Fibroblast of villous mesenchyme (primary cell): ENCODE measurements around the gene DKC1. TPM values are rescaled to one million over a fixed set of nuclear protein-coding genes. Genes with fewer than 3 reads are reported as not detected.
A peak's percentile ranks its signal among the peaks of the same experiment; 100 is the strongest.
"Not testable (repeated sequence)": the region's sequence is repeated elsewhere in the genome, so short reads cannot be mapped to it uniquely, and the experiment has no call there.

Source experiments
- DNase-seq: peaks from one replicate; pipeline ENCODE4 v3.0.0-alpha.2; 2010; ENCODE audit warnings: low read depth
- H3K4me3 ChIP-seq: 2 replicates; pipeline ENCODE4 v1.5.1; 2011; ENCODE audit warnings: low read depth, mild to moderate bottlenecking, low read length
- CTCF ChIP-seq: IDR thresholded peaks from 2 replicates; pipeline ENCODE4 v1.5.1; 2012; ENCODE audit warnings: low read depth, mild to moderate bottlenecking, low read length; ENCODE audit not compliant: insufficient read depth
- small RNA-seq: library from RNA; depleted of rRNA; stranded (forward); fragments of <200 nt; gene quantifications from one replicate; pipeline ENCODE3, GENCODE V24; 2012
- total RNA-seq: library from RNA; depleted of rRNA; stranded (reverse); fragments of >200 nt; gene quantifications from 2 replicates; pipeline ENCODE4 v1.2.3, GENCODE V29; 2012

Gene DKC1
- total RNA-seq, 1 donor, result 38.9 TPM

GRCh38 chrX:154818916-154819770 is 56.5 kb downstream of the DKC1 start:
- no peak overlapping the region for H3K4me3 ChIP-seq
- DNase-seq, result peak; percentile 5
- TF ChIP-seq CTCF, result no peak

- TF ChIP-seq CTCF, result no peak
- no peak for DNase-seq
- no peak overlapping the region for H3K4me3 ChIP-seq
Measured at GRCh38 chrX:154819771-154820341, 57.2 kb downstream of the DKC1 start.

GRCh38 chrX:154821523-154821922 is 58.9 kb downstream of the DKC1 start:
- TF ChIP-seq CTCF, result no peak
- DNase-seq, result no peak
- no peak overlapping the region for H3K4me3 ChIP-seq

- H3K4me3 ChIP-seq, result no peak overlapping the region
- no peak for TF ChIP-seq CTCF
- DNase-seq, result no peak
Measured at GRCh38 chrX:154822029-154822428, 59.4 kb downstream of the DKC1 start.

- no peak for TF ChIP-seq CTCF
- no peak overlapping the region for H3K4me3 ChIP-seq
- no peak for DNase-seq
Measured at GRCh38 chrX:154824638-154825037, 62.0 kb downstream of the DKC1 start.

- H3K4me3 ChIP-seq, DNase-seq: not testable (repeated sequence)
Measured at GRCh38 chrX:154825586-154825985, 62.9 kb downstream of the DKC1 start.

Small RNA genes within 50 kb of the gene (small RNA-seq; reads per million reads assigned to genes)
- not detected for gene SNORA36A

Other genes with a start within 250 kb of the DKC1 start
- gene FAM3A, start 246.6 kb upstream of the DKC1 start, total RNA-seq, result 23.5 and 24.6 TPM in 2 replicates
- gene G6PD, start 216.0 kb upstream of the DKC1 start, total RNA-seq, result 95.7 and 128 TPM in 2 replicates
- gene IKBKG, start 215.2 kb upstream of the DKC1 start, total RNA-seq, result 13.0 and 19.3 TPM in 2 replicates
- gene CTAG1A, start 177.7 kb upstream of the DKC1 start, total RNA-seq, result not detected in 2 replicates
- gene CTAG1B, start 143.6 kb upstream of the DKC1 start, total RNA-seq, result not detected in 2 replicates
- gene CTAG2, start 109.3 kb upstream of the DKC1 start, total RNA-seq, result not detected in 2 replicates
- 0.43 and 0.64 TPM in 2 replicates for gene GAB3, start 11.8 kb upstream of the DKC1 start, total RNA-seq
- 11.7 and 17.1 TPM in 2 replicates for gene MPP1, start 42.6 kb downstream of the DKC1 start, total RNA-seq
- gene SMIM9, start 71.8 kb downstream of the DKC1 start, total RNA-seq, result not detected in 2 replicates
- 2.2 and 4.5 TPM in 2 replicates for gene F8A1, start 123.5 kb downstream of the DKC1 start, total RNA-seq